HuH-7.5 (cell line): Measurements from ENCODE around the gene POU2AF1.

Source experiments
- DNase-seq: peaks from one replicate; pipeline ENCODE4 v3.0.0; 2011; ENCODE audit warnings: low spot score

The POU2AF1 gene

DNA sequence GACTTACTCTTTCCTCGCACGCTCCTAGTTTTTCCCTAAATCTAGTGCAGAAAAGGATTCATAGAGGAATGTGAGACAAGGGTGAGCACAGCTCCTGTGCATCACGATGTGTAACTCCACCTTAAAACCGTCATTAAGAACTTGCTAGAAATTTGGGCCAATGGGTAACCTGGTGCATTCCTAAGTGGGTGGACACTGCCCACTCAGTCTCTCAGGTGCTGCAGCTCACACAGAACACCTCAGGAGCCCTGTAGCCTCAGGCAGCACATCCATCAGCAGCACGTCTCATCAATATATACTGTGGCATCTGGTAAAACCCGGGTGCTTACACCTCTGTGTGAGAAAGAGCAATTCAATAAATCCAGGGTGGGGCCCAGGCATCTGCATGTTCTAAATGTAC lies 68.4 kb downstream of the POU2AF1 start:
- DNase-seq = no peak

DNA sequence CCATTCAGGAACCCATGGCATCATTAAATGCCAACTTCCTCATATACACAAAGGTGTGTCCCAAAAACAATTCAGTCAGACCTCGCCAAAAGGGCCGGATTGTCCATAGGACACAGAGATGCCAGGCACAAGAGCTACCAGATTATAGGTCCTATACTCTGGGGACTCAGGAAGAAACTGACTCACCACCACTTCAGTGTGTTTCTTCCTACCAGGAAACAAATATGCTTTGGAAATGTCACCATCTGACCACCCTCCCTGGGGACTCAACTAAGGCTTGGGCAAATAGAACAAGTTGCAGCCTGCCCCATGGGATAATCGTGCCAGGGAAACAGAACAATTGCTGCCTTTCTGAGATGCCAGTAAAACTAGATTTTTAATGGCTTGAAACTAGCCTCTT lies 69.0 kb downstream of the POU2AF1 start:
- DNase-seq = no peak

DNA sequence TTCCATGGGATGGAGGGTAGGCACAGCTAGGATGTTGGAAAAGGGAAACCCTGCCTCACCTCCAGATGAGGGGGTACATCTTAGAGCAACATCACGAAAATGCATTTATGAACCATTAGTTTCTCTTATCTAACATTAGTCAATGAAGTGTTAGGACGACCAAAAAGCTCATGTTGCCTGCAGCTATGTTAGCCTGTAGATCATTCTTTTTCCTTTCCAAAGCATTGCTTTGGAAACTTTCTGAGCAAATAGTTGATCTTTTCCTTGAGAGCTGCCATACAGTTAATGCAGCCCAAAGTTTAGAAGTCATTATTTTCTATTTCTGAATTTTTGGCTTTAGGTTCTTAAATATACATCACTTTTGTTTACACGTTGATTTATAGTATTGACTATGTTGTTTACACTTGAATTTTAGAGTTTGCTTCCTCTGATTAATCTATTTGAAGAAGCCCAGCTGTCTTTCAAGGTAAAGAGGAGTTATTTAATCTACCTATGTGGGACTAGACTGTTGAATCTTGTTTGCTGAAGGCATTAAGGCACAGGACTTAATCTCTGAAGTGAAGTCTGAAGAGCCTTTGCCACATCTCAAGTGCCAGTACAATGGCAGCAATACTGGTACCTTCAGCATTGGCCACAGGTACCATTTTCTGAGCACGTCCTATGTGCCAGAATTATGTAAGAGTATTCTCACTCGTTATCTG lies 69.7 kb downstream of the POU2AF1 start:
- DNase-seq = no peak

DNA sequence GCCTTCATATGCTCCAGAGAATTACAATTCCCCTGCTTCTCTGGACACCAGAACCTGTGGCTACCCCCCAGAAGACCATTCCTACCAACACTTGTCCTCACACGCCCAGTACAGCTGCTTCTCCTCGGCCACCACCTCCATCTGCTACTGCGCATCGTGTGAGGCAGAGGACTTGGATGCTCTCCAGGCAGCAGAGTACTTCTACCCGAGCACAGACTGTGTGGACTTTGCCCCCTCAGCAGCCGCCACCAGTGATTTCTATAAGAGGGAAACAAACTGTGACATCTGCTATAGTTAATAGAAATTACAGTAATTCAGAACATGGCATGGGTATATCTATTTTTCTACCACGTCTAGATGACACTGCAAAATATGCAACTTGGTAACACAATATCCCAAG lies 70.9 kb downstream of the POU2AF1 start:
- no peak for DNase-seq

DNA sequence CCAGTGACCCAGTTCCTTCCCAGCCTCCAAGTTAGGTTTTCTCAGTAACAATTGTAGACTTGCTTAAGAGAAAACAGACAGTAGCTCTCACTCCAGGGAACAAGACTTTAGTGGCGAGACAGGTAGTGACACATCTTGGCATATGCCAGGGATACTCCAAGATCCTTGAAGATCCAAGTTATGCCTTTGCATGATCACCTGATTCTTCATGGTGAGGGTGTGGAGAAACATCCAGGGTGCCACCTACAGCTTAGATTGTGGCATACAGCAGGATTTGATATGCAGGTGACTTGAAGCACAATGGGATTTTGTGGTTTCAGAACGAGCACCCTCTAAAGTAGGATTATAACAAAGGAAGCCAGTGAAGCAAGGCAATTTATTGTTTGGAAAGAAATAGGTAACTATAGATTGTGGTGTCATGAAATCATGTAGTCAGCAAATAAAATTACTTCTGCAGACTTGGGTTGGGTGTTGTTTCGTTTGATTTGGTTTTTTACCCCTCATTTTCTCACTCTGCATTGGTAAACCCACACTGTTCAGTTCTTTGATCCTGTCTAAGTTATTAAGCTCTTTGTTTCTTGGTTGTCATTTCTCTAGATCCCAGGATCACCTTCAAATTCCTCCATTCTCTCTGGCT lies 71.5 kb downstream of the POU2AF1 start:
- no peak for DNase-seq

DNA sequence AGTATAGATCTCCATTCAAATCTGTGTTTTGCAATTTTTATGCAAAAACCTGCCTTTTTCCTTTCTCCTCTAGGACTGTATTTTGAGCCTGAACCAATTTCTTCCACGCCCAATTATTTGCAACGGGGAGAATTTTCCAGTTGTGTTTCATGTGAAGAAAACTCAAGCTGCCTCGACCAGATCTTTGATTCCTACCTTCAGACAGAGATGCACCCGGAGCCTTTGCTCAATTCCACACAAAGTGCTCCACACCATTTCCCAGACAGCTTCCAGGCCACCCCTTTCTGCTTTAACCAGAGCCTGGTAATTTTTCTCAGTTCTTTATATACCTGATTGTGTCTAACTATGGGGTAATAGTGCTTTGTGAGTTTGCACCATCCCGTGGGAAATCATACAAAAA lies 72.8 kb downstream of the POU2AF1 start:
- no peak for DNase-seq

DNA sequence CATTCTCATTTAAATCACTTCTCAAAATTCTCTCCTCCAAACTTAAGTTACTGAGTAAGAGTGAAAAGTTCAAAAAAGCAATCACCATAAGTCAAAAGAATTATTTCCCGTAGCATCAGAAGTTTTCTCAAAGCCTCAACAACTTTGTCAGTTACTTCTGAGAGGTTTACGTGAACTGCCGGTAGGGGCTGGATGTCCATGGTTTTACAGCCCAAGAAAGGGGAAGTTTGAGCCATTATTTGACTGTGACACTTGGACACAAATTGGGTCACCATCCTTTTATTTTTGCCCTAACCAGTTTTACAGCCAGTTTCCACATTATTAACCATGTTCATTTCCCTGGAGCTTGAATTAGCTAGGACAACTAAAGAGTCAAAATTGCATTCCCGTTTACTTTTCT lies 73.2 kb downstream of the POU2AF1 start:
- no peak for DNase-seq

DNA sequence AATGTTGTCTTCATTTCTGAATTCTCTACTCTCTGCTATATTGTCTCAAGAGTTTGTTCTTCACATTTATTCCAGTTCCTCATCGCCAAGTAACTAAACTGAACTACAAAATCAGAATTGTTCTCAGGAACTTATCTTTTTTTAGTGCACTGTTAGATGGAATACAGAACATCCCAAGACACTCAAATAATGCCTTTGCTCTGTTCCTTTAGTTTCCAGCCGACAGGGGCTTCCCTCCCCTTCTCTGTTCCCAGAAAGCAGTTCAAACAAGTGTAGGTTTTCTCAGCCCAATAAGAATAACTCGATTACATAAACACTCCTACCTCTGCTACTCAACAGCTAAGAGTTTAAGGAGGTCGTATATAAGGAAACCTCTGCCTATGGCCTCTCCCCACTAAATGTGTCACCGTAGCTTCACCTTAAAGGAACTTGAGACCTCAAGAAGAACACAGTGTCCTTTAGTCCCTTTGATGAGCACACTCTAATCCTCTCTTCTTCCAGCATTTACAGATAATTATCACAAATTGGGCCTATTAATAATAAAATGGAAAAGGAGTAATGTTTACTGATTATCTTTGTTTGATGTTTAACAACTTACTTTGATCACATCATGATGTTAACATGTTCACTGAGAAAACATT lies 73.8 kb downstream of the POU2AF1 start:
- no peak for DNase-seq

DNA sequence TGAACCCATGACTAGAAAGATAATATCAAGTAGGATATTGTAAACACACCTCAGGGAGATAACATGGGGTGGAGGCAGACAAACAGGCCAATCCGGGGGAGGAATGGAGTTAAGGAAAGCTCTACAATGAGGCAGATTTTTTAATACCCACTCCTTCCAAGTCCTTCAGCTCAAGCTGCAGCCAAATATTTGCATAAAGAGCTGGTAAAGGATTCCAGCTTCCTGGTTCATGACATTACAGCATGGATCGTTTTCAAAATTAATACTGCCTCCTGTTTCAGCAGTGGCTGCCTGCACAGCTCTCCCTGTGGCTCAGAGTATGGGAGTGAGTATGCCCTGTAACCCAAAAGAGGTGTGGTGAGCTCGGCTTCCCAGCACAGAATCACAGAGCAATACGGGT lies 75.6 kb downstream of the POU2AF1 start:
- DNase-seq = peak; percentile 31

DNA sequence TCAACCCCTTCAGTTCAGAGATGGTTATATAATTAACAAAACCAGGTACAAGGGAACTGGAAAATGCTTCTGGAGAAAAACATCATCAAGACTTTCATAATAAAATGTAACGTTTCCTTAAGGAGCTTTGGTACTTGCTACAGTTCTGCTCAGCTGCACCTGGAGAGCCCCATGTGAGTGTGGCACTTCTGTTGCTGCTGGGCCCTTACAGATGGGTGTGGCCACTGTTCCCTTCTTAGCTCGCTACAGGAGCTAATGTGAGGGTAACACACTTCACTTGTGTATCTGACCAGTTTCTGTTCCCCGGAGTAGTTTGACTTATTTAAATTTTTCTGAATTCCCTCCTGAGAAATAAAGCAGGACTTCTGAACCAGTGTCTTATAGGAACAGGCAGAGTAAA lies 76.8 kb downstream of the POU2AF1 start:
- no peak for DNase-seq
